AG09319 (cell line): ENCODE results near the gene TANC1.

ENCODE experiments used
- DNase-seq: peaks from one replicate; pipeline ENCODE4 v3.0.0-alpha.2; 2010; ENCODE audit warnings: low read depth; ENCODE audit errors: extremely low read depth
- CTCF ChIP-seq: IDR thresholded peaks from 2 replicates; pipeline ENCODE4 v1.5.1; 2011; ENCODE audit warnings: low read depth, mild to moderate bottlenecking, inconsistent platforms, low read length, moderate library complexity

Gene TANC1

GRCh38 chr2:159064446-159065301, 96.2 kb downstream of the TANC1 start:
- TF ChIP-seq CTCF, result no peak
- no peak for DNase-seq

- DNase-seq, result no peak
- TF ChIP-seq CTCF, result no peak
Measured at GRCh38 chr2:159065313-159065712, 96.9 kb downstream of the TANC1 start.

GRCh38 chr2:159065891-159066290, 97.5 kb downstream of the TANC1 start:
- TF ChIP-seq CTCF, result no peak
- no peak for DNase-seq

- DNase-seq, result no peak
- no peak for TF ChIP-seq CTCF
Measured at GRCh38 chr2:159066541-159067156, 98.2 kb downstream of the TANC1 start.

GRCh38 chr2:159067971-159068370, 99.5 kb downstream of the TANC1 start:
- DNase-seq, result no peak
- no peak for TF ChIP-seq CTCF

GRCh38 chr2:159069229-159069628, 100.8 kb downstream of the TANC1 start:
- TF ChIP-seq CTCF, result no peak
- DNase-seq, result no peak

- no peak for TF ChIP-seq CTCF
Measured at GRCh38 chr2:159070235-159070634, 101.8 kb downstream of the TANC1 start.

More at GRCh38 chr2:159070235-159070634, 101.8 kb downstream of the TANC1 start:
- DNase-seq, result no peak
